Kidney tubule cell (primary cell): ENCODE measurements around the gene TDRD6.
"Not testable (repeated sequence)": the region's sequence is repeated elsewhere in the genome, so short reads cannot be mapped to it uniquely, and the experiment has no call there.

ENCODE experiments used
- DNase-seq: peaks from one replicate; pipeline ENCODE4 v3.0.0-alpha.2; 2018; ENCODE audit warnings: low spot score

TDRD6 gene, protein sequence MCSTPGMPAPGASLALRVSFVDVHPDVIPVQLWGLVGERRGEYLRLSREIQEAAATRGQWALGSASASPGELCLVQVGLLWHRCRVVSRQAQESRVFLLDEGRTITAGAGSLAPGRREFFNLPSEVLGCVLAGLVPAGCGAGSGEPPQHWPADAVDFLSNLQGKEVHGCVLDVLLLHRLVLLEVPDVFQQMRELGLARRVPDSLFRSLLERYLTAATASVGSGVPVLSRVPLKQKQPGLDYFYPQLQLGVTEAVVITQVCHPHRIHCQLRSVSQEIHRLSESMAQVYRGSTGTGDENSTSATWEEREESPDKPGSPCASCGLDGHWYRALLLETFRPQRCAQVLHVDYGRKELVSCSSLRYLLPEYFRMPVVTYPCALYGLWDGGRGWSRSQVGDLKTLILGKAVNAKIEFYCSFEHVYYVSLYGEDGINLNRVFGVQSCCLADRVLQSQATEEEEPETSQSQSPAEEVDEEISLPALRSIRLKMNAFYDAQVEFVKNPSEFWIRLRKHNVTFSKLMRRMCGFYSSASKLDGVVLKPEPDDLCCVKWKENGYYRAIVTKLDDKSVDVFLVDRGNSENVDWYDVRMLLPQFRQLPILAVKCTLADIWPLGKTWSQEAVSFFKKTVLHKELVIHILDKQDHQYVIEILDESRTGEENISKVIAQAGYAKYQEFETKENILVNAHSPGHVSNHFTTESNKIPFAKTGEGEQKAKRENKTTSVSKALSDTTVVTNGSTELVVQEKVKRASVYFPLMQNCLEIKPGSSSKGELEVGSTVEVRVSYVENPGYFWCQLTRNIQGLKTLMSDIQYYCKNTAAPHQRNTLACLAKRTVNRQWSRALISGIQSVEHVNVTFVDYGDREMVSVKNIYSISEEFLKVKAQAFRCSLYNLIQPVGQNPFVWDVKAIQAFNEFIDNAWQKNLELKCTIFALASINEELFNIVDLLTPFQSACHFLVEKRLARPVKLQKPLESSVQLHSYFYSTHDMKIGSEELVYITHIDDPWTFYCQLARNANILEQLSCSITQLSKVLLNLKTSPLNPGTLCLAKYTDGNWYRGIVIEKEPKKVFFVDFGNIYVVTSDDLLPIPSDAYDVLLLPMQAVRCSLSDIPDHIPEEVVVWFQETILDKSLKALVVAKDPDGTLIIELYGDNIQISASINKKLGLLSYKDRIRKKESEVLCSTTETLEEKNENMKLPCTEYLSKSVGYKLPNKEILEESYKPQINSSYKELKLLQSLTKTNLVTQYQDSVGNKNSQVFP (N-terminal part only)

DNA sequence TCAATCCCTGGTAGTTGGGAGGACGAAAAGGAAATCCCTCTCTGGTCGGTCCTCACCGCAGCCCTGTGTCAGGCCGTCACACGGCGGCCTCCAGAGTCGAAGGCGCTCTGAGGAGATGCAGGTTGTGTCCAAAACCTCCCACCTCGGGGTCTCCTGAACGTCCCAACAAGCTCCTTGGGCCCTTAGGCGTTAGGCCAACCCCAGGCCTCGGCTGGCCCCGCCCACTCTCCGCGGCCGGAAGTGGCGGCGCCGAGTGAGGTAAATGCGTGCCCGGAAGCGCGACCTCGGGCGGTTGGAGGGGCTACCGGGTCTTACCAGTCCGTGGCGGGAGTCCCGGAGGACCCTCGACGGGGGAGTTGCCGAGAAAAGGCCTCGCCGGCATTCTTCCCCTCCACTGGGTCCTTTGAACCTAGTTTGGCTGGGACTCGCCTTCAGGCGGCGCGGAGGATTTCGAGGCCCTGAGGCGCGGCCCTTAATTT, at the start of gene TDRD6:
TDRD6 (plus strand) TSS at position 267 of the 479 bp plus-strand sequence. CDS start 244 bp downstream, outside the sequence.
- no peak for DNase-seq

GRCh38 chr6:46637933-46638332, 49.8 kb upstream of the TDRD6 start:
- no peak for DNase-seq

- no peak for DNase-seq
These were observed 49.0 kb upstream of the TDRD6 start for GRCh38 chr6:46638650-46639049.

GRCh38 chr6:46642928-46643751, 44.5 kb upstream of the TDRD6 start:
- peak; percentile 69 for DNase-seq

DNA sequence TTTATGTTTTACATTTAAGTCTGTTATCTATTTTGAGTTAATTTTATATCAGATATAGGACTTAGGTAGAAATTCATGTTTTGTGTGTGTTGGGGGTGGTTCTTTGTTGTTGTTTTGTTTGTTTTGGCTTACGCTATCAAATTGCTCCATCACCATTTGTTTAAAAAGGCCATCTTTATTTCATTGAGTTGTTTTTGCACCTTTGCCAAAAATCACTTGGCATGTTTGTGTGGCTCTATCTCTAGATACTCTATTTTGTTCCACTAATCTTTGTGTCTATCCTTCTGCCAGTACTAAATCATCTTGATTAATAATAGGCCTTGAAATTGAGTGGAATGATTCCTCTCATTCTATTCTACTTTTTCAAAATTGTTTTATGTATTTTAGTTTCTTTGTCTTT, 42.4 kb upstream of the TDRD6 start:
- no peak for DNase-seq

- not testable (repeated sequence) for DNase-seq
These were observed 39.6 kb upstream of the TDRD6 start for GRCh38 chr6:46648108-46648507.

DNA sequence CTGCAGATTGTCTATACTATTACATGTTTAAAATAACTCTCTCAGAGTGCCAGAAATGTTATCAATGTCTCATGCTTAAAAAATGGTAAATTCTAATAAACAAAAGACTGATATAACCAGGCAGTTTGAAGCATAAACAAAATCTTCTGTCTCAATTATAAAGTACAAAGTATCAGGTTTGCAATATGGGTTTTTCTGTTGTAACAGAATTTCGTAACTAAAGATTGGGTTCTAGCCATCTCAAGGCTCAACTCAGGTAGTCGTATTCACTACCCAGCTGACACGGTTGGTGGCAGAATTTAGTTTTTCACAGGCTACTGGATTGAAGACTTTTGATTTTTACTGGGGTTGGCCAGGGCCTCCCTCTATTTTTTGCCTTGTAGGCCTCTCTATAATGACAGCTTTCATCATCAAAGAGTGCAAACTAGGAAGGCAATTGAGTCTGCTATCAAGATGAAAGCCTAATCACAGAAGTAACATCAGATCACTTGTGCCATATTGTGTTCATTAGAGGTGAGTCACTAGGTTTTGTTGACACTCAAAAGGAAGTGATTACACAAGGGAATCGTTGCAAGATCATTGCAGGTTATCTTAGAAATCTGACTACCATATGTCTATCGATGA, 38.7 kb upstream of the TDRD6 start:
- DNase-seq: peak; percentile 8

- no peak for DNase-seq
These were observed 36.7 kb upstream of the TDRD6 start for GRCh38 chr6:46651006-46651405.

GRCh38 chr6:46651816-46652215, 35.9 kb upstream of the TDRD6 start:
- no peak for DNase-seq

DNA sequence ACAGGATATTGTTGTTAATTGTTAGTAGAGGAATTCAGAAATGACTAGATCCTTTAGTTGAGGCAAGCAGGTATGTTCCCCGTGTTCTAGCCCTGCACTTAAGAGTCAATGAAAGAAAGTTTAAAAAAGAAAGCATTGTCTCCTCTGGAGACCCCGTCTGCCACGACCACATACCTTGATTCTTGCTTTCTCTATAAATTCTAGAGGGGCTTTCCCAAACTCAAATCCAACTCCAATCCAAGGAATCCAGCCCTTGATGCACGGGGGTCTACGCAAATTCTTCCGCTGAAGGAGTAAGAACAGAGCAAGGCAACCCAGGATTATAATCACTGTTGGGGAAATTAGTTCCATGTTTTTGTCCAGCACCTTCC, 35.5 kb upstream of the TDRD6 start:
- DNase-seq: no peak

- peak; percentile 91 for DNase-seq
These were observed 34.9 kb upstream of the TDRD6 start, which contains the start of the genes CYP39A1 and SLC25A27 for GRCh38 chr6:46652603-46653438. CYP39A1 (minus strand) TSS chr6:46652818; CDS start chr6:46652582, 236 bp downstream. SLC25A27 (plus strand) TSS chr6:46652975; CDS start chr6:46653193, 218 bp downstream.

GRCh38 chr6:46653439-46654195, 34.1 kb upstream of the TDRD6 start:
- DNase-seq: no peak

DNA sequence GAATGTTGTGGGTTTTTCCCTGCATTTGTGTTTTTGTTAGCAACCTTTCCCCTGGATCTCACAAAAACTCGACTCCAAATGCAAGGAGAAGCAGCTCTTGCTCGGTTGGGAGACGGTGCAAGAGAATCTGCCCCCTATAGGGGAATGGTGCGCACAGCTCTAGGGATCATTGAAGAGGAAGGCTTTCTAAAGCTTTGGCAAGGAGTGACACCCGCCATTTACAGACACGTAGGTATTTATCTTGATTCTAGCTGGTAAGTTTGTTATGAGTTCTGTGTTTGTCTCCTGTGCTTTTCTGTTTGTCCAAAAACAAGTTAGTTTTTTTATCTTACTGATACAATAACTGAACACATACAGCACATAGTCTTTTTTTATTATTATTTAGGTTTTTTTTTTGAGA, 31.9 kb upstream of the TDRD6 start:
- peak; percentile 5 for DNase-seq

GRCh38 chr6:46657642-46658041, 30.0 kb upstream of the TDRD6 start:
- no peak for DNase-seq

DNA sequence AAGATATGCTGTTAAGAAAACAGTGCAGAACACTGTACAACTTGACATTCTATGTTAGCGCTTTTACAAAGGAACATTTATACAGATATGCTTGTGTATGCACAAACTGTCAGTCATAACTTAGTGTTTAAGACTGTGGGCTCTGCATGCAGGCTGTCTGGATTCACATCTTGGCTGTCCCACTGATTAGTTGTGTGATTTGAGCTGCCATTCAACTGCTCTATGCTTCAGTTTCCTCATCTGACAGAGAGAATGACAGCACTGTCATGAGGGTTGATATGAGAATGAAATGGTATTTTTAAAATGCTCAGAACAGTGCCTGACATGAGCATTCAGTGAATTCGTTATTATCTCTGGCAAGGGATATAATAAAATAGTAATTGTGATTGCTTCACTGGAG, 26.2 kb upstream of the TDRD6 start:
- no peak for DNase-seq

DNA sequence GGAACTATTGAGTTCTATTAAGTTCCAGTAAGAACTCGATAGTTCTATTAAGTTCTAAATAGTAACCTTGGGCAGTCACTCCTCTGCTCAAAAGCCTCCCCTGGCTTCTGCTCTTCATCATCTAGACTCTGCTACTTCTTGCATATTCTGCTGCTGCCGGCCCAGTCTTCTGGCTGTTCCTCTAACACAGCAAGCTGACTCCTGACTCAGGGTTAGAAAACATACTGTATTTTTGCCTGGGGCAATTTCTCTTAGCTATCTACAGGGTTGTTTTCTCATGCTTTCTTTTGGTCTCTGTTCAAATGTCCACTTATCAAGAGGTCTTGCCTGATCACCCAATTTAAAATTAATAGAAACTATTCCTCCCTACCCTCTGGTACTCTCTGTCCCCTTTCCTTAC, 20.3 kb upstream of the TDRD6 start:
- DNase-seq: no peak

GRCh38 chr6:46674410-46674809, 13.3 kb upstream of the TDRD6 start:
- no peak for DNase-seq

- no peak for DNase-seq
These were observed 10.9 kb upstream of the TDRD6 start for GRCh38 chr6:46676604-46677313.
